Iris pigment epithelial cell (primary cell): ENCODE results near the gene SYT2.
"Not testable (repeated sequence)": the region's sequence is repeated elsewhere in the genome, so short reads cannot be mapped to it uniquely, and the experiment has no call there.

Source experiments
- DNase-seq: peaks from one replicate; pipeline ENCODE4 v3.0.0-alpha.2; 2011; ENCODE audit warnings: low read depth

Gene SYT2

DNA sequence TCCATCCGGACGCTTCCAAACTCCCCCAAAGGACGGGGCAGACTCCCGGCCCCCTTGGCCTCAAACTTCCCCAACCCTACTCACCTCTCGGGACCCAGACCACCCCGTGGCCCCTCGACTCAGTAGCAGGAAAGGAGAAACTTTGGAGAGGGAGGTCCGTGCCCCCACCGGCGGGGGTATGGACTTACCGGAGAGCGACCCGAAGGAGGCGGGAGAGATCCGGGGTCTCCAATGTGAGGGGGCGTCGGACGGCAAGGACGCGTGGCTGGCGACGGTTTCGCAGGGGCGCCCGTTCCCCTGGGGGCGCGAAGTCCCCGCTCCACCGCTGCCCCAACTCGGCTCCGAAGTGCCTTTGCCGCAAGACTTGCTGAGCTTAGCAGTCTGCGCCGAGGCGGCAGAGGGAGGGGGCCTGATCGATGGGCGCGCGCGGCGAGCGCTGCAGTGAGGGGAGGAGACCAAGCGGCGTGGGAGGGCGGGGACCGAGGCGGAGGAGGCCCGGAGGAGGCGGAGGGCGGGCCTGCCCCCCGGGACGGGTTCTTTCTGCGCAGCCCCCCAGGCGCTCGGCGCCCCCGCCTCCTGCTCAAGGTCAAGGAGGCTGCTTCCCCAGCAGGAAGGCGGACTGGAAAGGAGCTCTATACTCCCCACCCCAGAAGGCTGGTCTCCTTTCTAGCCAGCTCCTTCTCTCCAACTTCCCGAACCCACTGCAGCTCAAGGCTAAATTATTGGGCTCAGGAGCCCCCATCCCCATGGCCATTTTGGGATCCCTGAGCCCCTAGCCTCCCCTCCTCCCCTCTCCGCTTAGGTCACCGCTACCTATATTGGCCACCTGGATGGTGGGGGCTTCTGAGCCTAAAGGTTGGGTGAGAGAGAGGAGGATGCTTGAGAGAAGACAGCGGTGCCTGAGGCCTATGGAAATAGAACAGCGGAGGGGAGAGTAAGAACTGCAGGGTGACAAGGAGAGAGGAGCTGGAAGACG is at the start of gene SYT2:
Gene SYT2 (minus strand): TSS at position 385 of the 976 bp plus-strand sequence. CDS start 104,682 bp downstream, outside the sequence.
- DNase-seq: no peak

DNA sequence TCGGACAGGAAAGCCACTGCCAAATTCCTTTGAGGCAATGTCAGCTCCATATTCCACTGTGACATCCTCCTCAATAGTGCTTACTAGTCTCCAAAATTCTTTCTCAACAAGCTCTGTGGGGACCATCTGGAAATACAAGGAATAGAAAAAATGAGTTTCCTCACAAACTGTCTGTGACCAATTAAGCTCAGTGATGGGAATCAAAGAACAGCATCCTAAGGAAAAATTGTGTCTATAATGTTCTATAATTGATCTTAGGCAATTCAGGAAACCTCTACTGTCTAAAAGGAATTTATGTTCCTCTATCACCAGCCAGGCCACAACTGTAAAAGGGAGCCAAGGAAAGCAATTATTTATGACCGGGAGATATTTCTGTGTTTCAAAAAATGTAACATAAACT is 46.1 kb upstream of the SYT2 start:
- DNase-seq: no peak

DNA sequence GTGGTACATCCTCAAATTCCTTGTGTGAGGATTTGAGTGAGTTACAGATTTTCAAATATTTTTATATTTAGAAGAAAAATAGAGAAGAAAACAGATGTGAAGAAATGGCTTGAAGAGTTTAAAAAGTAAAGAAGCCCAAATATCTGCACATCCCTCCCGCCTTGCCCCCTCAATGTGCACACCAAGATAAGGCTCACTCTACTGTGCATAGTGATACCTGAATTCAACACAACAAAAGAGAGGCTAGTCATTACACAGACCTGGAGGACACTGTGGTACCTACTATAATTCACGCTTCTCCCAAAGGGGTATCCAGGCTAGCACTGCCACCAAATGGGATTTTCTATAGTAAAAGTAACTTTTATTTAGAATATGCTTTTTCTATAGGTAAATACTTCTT is 44.0 kb upstream of the SYT2 start:
- no peak for DNase-seq

DNA sequence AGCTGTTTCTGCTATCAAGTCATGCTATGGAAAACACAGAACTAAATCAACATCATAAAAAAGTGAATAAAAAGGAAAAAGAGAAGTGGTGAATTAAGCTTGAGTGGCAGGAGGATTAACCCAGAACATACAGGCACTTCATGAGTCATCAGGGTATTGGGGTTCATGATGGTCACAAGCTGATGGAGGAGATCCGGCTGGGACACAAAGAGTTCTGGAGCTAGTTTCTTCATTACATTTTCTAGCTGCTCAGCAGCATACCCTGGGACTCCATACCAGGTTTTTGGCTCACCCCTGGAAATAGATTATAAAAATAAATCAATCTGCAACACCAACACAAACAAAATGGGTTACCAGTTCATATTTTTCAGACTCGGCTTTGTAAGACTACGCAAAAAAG is 42.5 kb upstream of the SYT2 start:
- peak; percentile 87 for DNase-seq

DNA sequence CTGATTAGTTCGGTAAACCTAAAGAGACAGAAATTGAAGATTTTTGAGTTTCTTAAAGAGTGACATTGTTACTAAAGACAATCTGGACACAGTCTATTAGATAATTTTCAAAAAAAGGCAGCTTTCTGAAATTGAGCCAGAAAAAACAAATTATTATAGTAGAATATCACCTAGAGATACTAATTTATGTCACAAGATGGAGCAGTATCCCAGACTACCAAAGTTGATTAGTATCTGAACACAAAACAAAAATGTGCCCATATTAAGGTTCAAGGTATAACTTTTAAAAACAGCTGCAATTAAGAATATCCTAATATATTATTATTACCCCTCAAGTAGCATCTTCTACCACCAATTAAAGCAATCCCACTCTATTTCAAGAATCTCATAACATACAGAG is 40.5 kb upstream of the SYT2 start:
- no peak for DNase-seq

DNA sequence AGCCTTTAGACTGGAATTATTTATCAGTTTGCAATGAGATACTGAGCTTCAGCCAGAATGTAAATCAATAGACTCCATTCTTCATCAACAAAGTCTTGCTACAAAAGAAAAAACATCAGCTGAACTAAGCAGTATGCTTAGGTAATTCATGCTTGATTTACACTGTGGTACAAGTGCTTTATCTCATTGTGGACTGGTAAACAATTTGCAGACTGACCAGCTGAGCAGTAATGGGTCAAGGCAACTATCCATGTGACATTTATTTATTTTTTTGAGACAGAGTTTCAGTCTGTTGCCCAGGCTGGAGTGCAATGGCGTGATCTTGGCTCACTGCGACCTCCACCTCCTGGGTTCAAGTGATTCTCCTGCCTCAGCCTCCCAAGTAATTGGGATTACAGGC is 39.8 kb upstream of the SYT2 start:
- no peak for DNase-seq

DNA sequence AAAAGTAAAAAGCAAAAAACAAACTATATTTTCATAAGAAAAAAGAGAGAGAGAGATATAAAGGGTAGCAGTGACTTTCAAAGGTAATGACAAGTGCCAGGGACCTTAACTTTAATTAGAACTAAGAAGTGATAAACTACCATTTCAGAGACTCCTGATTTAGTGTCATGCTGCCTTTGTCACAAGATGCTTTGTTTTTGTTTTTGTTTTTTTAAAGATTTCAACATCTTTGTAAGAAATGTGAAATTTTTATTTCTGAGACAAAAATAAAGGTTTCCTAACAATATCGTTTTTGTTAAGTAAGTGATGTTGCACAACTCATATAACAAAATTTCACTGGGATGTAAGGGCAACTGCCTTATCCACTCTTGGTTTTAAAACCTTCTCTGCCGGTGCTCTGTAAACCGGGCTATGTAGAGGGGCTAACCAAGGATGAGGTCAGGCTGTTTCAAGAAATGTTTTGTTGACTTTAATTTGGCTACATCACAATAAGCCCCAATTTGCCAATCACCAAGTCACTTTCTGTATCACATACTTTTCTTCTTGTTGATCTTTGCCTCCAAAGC is 35.2 kb upstream of the SYT2 start:
- no peak for DNase-seq

DNA sequence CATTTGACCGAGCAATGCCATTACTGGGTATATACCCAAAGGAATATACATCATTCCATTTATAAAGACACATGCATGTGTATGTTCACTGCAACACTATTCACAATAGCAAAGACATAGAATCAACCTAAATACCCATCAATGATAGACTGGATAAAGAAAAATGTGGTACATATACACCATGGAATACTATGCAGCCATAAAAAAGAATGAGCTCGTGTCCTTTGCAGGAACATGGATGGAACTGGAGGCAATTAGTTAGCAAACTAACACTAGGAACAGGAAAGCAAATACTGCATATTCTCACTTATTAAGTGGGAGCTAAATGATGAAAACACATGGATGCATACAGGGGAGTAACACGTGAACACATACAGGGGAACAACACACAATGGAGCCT is 34.5 kb upstream of the SYT2 start:
- DNase-seq: not testable (repeated sequence)

DNA sequence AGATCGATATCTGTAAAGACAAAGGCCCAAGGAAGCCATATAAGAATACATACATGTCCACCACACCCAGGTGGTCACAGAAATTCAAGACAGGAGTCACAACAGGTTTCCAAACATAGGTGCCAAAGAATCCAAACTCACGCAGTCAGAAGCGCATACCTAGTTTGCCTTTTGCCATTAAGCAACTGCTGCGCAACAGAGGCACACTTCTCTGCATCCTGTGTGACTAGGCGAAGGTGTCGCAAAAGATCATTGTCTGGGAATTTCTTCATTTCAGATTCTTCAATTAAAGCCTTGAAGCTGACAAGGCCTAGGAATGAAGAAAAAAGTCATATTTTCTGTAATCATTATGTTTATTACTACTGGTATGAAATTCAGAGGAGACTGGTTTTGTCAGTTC is 32.2 kb upstream of the SYT2 start:
- DNase-seq: no peak

DNA sequence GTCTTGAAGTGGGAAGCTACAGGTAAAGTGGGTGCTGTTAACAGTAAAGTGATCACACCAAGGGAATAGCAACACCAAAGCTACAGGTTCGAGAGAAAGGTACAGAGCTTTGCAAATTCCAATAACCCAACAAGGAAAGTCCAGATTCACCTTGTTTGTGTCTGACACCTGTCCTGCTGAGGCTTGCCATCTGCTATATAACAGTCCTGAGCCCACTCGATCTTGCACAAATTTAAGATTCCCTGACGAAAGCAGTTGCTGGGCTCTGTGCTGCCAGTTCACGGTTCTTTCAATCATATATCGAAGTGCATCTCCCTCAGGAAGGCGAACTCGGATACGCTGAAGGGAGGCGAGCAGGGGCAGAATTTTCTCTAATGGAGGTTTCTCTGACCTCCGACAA is 23.0 kb upstream of the SYT2 start:
- no peak for DNase-seq

DNA sequence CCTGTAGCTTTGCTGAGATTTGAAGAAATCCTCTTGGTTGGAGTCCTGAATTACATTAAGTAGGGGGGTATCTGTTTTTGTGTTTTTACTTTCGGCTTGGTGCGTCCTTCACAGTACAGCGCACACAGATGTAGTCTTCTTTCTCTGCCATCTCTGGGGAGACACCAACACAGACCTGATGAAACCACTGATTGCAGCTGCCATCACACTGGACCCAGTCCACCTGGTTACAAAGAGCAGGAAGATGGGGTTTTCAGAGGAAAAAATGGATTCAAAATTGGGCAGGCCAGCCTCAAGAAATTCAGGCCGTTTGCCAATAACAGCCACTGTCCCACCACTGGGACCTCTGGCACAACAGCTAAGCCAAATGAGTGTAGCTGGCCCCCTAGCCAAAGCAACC is 18.7 kb upstream of the SYT2 start:
- DNase-seq: no peak

DNA sequence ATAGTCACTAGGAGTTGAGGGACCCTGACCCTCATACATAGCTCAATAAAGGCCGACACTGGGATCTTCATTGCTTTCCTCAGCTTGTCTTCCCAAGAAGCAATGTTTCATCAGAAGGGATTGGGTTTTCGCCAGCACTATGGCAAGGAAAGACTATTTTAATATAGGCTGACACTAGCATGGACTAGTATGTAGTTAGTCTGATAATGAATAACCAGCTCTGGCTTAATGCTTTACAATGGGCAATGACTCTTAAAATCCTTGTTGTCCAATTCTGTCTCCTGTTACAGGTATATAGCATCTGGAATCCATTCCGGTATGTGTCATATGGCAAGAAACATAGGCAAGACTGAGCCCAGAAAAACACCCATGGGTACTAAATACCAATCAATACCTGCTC is 15.3 kb upstream of the SYT2 start:
- no peak for DNase-seq

DNA sequence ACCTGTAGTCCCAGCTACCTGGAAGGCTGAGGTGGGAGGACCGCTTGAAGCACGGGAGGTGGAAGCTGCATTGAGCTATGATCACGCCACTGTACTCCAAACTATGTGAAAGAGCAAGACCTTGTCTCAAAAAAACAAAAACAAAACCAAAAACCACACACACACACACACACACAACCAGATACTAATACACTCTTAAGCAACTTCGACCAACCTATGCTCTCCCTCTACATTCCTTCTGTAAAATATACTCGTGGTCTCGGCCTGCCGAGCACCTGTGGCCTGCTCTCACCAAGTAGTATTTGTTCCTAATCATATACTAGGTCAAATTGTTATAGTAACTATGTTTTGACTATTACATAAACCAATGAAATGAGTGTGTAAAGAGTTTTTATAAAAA is 13.5 kb upstream of the SYT2 start:
- DNase-seq: no peak

DNA sequence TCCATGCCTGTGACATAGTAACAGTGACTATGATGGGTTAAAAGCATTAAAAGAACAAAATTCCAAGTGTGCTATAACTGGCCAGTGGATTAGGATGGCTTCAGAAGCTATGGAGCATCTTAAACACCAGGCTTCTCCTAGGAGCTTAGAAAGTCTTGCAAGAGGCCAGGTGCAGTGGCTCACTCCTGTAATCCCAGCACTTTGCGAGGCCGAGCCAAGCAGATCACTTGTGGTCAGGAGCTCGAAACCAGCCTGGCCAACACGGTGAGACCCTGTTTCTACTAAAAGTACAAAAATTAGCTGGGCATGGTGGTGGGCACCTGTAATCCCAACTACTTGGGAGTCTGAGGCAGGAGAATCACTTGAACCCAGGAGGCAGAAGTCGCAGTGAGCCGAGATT is 12.8 kb upstream of the SYT2 start:
- DNase-seq: not testable (repeated sequence)

DNA sequence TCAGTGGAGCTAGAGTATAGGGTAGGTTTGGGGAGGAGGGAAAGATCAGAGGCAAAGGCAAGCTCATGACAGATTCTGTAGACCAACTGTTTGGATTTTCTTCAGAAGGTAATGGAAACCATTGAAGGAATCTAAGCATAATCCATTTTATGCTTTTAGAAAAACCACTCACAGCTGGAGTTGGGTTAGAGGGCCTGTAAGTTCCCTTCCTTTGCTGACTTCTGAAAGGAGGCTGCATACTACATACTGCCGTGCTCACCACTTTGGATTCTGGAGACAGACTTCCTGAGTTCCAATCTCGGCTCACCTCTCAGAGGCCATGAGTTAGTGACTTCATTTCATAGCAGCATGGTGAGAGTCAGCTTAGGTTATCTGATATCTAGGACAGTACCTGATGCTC is 6.4 kb upstream of the SYT2 start:
- no peak for DNase-seq

DNA sequence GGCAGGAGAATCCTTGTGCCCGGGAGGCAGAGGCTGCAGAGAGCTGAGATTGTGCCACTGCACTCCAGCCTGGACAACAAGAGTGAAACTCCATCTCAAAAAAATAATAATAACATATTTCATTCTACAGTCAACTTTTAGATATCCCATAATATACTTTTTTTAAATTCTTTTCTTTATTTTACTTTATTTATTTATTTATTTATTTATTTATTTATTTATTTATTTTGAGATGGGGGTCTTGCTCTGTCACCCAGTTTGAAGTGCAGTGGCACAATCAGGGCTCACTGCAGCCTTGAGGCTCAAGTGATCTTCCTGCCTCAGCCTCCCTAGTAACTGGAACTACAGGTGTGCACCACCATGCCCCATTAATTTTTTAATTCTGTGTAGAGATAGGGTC is 3.9 kb upstream of the SYT2 start:
- not testable (repeated sequence) for DNase-seq

DNA sequence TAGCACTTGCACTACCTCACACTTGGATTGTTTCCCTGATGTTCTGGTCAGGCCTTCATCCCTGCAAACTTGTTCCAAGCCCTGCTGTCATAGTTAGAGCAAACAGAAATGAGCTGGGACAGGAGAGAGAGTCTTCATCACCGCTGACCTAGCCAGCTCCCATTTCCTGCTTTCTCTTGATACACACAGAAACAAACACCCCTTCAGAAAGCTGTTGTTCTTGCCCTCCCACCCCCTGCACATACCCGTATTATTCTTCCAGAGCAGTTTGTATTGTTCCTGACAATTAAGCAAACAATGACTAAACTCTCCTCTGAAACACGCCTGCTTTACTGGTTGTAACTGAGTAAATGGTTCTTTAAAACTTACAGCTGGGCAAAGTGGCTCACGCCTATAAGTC is 2.9 kb upstream of the SYT2 start:
- no peak for DNase-seq

DNA sequence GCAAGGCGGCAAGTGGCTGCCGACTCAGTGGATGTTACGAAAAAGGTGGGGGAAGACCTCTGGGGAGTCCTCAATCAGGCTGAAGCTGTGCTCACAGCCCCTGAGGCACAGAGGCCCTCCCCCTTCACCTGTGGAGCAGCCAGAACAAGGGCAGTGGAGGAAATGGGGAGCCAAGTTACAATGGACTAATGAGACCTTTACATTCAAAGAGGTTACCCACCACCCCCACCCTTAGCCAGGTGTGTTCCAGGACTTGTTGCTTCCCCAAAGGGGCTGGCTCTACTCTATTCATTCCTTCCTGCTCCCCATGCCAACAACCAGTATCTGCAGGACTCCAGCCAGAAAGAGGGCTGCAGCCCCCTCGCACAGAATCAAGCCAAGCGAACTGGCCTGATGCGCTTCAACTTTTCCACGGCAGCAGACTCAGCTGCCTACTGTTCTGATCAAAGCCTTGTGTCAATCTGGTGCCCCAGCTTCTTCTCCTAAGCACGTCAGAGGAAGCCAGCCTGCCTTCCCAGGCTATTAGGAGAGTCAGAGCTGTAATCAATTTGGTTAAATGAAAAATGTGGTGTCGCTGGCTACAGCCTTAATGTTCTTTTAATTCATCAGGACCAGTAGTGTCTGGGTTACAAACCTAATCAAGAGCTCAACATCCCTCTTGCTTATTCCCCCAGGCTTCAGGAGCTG is 1.8 kb upstream of the SYT2 start:
- DNase-seq: no peak

DNA sequence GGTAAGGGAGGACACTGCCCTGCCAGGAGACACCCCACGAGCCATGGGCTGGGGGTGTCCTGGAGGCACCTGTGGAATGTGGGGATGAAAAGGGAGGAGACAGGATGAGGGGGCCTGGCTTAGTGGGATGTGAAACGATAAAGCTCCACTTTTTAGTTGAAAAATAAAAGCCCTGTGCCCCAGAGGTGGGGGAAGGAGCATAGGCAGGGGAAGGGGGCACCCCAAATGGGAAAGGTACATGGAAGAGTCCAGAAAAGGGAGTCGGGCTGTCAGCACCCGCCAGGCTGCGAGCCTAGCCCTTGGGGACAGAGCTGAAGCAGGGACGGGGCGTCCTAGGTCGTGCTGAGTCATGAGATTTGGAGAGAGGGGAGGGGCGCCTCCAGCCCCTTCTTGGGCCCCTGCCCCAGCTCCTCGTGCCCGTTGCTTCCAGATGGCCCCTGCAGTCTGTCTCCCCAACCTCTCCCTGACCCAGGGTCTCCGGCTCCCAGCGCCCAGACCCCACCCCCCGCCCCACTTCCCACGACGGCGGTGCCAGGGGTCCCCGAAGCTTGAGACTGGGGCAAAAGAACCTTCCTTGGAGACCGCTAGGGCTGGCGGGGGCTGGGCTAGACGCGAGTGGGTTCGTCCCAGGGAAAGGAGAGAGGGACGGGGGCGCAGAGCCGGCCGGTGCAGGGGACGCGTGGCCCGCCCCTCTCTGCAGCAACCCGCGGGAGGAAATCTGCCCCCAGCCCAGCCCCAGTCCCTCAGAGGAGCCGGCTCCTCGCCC is 795 bp downstream of the SYT2 start:
- no peak for DNase-seq

DNA sequence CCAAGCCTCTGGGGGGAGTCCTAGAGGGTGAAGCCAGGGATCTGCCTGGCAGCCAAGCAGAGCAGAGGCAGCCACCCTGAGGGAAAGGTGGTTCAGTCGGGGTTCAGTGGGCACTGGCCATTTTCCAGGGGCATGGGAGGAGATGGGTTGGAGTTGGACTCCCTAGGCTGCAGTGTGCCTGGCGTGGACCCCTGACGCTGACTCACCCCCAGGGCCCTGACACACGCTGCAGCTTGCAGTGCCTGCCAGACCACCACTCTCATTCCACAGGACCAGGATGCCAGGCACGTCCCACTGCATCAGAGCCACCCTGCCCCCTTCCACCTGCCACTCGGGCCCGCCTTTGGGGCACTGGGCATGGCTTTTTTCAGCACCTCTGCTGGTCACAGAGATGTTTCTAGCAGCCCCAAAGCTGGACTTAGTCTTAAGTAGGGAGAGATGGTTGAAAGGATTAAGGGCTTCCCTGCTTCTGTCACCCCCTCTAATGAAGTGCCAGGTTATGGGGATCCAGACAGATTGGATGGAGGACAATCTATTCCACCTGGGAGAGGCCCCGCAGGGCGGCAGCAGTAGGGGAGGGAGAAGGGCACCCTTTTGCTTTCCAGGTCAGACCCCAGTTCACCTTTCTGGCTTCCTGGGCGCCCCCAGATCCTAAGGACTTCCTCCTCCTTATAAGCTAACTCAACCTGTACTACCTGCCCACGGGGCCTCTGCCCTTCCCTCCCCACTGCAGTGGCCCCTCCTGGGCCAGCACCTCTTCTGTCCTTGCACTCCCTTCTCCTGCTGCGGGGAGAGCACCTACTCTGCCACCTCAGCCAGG is 1.6 kb downstream of the SYT2 start:
- no peak for DNase-seq

DNA sequence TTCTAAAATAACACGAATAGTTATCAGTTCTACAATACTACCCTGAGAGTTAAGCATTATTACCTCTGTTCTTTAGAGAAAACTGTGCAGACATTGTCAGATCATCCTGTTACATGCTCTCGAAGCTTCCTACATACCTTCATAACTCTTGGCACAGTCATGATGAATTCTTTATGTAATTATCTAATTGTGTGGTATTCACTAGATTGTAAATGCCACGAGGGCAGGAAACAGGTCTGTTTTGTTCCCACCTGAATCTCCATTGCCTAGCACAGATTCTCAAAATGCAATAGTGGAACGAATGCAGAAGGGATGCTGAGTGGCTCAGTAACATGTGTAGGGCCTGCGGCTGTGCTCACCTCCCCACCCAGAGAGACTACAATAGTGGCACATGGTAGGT is 3.4 kb downstream of the SYT2 start:
- DNase-seq: no peak
